RPMI7951 (cell line): ENCODE data around the gene PSENEN. TPM values are rescaled to one million over a fixed set of nuclear protein-coding genes. Genes with fewer than 3 reads are reported as not detected.
"Not testable (repeated sequence)": the region's sequence is repeated elsewhere in the genome, so short reads cannot be mapped to it uniquely, and the experiment has no call there.

Experiments used
- DNase-seq: peaks from one replicate; pipeline ENCODE4 v3.0.0-alpha.2; 2012; ENCODE audit warnings: low read depth
- total RNA-seq: library from RNA; depleted of rRNA; stranded (reverse); fragments of >200 nt; shearing (Covaris generic); gene quantifications from 2 replicates; pipeline ENCODE4 v1.2.3, GENCODE V29; 2014

Gene PSENEN
- total RNA-seq, 1 experiment from 2014 or later = 130 TPM

DNA sequence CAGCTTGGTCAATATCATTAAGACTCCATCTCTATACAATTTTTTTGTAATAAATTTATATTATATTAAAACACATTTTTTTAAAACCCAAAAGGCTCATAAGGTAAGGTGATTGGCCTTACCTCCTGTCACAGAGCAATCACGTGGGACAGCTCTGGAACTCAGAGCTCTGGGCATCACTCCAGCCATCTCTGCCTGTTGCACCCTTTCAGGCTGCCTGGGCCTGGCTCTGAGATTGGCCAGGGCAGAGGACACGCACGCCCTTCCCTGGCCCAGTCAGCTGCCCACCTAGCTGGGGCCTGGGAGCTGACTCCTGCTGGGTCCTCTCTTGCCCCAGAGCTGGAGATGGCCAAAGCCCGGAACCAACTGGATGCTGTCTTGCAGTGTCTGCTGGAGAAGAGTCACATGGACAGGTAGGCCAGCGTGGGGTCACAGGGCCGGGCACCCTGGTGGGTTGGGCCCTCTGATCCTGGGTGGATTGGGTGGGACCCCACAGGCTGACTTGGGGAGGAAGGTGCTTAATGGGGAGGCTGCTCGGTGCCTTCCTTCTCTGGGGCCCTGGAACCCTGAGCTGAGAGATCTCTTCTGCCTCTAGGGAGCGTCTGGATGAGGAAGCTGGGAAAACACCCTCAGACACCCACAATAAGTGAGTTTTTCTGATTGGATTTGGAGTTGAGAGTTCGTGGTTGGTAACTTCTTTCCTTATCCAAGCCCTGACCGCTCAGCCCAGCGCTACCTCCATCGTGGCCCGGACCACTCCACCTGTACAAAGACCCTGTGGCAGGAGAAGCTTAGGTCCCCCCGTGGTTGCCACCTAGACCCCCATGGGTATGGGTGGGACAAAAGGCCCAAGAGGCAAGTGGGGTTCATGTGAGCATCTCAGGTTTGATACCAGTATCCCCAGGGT lies 6.6 kb downstream of the PSENEN start:
- no peak for DNase-seq

GRCh38 chr19:35752746-35753350 lies 7.4 kb downstream of the PSENEN start:
- DNase-seq = no peak

DNA sequence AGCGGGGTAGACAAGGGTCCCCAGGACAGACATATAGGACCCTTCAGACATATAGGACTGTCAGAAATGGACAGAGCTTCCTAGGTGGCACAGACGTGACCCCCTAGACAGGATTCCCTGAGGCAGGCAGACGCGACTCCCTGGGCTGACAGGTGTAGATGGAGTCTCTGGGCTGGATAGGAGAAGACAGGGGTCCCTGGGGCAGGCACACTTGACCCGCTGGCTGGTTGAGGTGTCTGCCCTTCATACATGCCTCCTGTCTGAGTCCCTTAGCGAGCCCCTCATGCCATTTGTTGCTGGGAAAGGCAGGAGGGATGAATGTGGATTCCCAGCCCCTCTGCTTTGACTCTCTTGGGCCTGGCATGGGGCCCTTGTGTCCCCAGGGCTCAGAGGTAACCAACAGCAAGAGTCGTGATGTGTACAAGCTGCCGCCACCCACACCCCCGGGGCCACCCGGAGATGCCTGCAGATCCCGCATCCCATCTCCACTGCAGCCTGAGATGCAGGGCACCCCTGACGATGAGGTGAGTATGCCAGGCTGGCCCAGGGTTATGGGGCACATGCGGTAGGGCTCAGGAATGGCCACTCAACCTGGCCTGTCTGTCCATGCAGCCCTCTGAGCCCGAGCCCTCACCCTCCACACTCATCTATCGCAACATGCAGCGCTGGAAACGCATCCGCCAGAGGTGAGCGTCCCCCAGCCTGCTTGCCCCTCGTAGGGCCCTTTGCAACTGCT lies 8.4 kb downstream of the PSENEN start:
- DNase-seq = no peak

GRCh38 chr19:35754370-35755130 lies 9.1 kb downstream of the PSENEN start:
- DNase-seq = no peak

GRCh38 chr19:35755131-35755549 lies 9.7 kb downstream of the PSENEN start:
- DNase-seq = no peak

GRCh38 chr19:35755550-35756376 lies 10.3 kb downstream of the PSENEN start:
- DNase-seq = no peak

DNA sequence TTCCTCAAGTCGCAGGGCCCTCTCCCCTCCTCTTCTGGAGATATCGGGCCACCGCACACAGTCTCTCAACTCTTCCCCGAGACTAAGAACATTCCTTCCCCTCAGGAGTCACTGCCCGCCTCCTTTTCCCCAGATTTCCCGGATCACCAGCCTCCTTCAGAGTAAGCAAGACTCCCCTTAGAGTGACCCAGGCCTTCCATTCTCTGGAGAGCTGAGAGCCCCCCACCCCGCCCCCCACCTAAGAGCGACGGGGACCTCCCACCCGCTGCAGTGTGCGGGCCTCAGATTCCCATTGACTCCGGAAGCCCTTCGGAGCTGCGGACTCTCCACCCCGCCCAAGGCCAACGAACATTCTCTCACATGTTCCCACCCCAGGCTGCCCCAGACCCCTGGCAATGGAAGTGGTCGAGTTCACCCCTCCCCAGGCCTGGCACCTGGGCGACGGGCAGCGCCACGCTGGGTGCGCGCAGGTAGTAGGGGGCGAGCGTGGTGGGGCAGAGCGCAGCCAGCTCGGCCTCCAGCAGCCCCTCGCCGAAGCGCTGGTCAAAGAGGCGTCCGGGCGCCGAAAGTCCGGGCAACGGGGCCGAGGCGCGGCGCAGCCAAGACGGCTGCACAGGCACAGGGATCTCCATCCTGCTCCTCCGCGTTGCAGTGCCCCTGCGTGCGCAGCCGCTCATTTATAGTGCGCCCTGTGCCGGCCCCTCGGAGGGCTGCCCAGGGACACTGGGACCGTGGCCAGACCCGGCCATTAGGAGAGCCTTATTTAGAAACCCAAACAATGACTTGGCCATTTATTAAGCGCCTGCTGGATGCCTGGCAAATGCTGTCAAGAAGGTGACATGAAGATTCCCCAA lies 11.2 kb downstream of the PSENEN start, which contains the start of gene HSPB6:
Gene HSPB6, minus strand, starts transcription at position 653 of the 854 bp plus-strand sequence. Its CDS starts 21 bp downstream, at position 632.
- peak; percentile 37 for DNase-seq

GRCh38 chr19:35757231-35757748 lies 11.8 kb downstream of the PSENEN start:
- peak; percentile 88 for DNase-seq

DNA sequence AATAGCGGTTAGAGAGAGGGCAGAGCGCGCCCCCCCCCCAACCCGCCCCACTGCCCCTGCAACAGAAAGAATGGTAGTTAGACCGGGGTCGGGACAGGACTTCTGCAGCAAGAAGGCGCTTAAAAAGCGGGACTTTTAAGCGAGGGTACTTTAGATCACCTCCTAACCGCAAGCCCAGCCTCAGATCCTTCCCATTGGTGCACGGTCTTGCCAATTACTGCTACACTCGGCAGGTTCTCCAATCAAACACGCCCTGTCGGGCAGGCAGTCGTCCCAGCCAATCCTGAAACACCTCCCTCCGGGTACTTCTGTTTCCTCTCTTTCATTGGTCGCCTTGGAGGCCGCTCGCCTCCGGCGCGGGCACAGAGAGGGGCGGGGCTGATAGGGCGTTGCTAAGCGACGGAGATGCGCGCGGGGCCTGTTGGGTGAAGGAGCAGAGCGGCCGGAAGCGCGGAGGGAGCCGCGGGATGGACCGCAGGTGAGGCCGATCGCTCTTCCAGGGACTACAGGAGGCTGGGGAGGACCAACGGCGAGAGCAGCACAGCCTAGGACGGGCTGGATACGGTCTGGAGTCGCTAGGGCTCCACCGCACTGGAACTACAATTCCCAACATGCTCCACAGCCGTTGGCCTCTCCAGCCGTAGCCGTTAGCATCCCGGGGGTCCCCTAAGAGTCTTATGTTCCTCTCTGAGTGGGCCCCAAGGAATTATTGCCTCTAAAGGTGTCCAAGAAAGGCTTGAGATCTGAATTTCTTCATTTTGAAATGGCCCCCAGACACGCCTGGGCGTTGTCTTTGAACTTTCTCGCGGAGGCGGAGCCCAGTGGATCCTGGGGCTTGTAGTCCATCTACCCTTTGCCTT lies 12.5 kb downstream of the PSENEN start, which contains the start of gene PROSER3:
Gene PROSER3, plus strand, starts transcription at position 428 of the 860 bp plus-strand sequence. Its CDS starts 40 bp downstream, at position 468.
- DNase-seq = peak; percentile 100

DNA sequence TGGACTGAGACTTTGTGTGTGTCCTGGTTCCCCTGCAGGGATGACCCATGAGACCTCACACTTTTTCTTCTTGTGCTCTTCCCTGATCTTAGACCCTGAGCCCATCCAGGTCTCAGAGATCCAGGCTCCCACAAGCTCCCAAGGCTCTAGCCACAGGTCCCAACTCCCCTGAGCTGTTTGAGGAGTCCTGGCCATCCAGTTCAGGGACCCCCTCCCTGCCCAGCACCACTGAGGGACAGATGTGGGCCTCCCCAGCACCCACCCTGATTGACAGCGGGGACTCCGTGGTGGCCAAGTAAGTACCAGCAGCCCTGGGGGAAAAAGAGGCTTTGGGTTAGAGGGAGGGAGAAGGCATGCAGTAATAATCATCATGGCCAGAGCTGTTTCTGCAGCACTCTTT lies 14.2 kb downstream of the PSENEN start:
- no peak for DNase-seq

DNA sequence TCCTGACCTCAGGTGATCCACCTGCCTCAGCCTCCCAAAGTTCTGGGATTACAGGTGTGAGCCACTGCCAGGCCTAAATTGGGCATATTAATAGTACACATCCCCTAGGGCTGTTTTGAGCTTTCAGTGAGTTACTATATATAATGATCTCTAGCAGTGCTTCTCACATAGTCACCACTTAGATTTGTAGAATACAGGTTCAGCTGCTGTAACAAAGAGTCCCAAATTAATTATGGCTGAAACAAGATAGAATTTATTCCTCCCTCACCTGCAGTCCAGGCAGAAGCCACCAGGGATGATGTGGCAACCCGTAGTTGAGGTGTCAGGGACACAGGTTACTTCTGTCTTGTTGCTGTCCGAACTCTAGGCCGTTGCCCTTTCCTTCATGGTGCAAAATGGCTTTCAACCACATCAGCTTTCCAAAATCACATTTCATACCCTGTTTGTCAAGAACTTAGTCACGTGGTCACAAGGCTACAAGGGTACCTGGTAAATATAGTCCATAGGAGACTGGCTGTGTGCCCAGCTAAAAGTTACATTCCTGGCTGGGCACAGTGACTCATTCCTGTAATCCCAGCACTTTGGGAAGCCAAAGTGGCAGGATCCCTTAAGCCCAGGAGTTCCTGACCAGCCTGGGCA lies 15.4 kb downstream of the PSENEN start:
- no peak for DNase-seq

GRCh38 chr19:35764432-35765315 lies 19.2 kb downstream of the PSENEN start:
- DNase-seq = no peak

DNA sequence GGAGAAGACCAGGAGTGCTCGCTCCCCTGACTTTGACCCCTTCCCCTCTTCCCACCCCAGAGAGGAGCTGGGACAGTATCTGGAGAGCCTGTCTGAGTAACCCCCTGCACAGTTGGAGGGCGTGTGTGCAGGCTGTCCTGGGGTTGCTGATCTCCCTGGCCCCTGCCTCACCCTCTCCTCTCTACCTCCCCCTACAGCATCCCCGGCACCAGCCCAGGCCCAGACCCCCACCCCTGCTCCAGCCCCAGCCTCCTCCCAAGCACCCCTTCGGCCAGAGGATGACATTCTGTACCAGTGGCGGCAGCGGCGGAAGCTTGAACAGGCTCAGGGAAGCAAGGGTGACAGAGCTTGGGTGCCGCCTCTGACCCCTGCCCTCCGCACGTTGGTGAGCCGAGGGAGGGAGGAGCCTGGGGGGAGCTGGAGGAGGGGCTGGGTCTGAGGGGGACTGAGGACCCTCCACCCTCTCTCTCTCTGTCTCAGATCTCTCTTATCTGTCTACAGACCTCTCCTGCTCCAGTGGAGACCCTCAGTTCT lies 21.2 kb downstream of the PSENEN start:
- no peak for DNase-seq

DNA sequence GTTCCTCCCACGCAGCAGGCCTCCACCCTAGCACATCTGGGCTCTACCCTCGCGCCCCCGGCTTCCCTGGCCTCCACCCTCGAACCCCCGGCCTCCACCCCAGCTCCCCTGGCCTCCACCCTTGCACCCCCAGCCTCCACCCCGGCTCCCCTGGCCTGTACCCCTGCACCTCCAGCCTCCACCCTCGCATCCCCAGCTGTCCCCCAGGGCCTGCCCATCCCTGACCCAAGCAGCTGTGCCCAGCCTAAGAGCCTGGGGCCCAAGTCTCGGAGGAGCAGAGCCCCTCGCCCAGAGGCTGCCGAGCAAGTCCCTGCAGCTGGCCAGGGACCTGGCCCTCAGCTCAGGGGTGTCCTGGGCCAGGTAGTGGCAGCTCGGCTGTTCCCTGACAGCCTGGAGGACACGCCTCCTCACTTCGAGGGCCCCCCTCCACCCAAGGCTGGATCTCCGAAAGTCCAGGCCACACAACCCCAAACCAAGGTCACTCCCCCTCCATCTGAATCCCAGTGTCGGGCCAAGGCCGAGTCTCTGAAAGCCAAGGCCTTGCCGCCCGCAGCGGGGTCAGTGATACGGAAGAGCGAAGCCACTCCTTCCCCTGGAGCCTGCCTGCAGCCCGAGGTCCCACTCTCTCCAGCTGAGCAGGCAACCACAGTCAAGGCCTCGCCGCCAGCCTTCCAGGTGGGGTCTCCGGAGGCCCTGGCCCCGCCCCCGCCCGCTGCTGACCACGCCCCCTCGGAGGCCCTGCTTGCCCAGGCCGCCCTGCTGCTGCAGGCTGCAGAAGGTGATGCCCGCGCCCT lies 22.0 kb downstream of the PSENEN start:
- DNase-seq = no peak

DNA sequence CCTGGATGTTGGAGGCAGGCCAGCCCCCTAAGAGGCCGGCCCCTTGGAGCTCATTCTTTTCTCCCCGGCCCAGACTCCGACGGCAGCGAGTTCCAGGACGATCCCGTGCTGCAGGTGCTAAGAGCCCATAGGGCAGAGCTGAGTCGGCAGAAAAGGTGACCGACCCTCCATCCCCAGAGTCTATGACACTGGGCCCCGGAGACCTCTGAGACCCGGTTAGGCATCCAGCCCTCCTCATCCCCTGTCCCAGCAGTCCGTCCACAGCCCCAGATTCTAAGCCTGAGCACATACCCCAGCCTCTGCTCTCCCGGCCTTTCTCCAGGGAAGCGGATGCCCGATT lies 22.6 kb downstream of the PSENEN start:
- DNase-seq = no peak

DNA sequence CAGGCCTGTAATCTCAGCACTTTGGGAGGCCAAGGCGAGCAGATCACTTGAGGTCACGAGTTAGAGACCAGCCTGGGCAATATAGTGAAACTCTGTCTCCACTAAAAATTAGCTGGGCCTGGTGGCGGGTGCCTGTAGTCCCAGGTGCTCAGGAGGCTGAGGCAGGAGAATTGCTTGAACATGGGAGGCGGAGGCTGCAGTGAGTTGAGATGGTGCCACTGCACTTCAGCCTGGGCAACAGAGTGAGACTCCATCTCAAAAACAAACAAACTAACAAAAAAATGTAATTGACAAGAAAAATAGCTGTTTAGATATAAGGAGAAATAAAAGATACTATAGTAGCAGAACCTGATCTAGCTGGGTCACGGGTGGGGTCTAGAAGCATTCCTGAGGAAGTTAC lies 26.9 kb downstream of the PSENEN start:
- not testable (repeated sequence) for DNase-seq
